ENCODE data around the gene FBXW9.

DNA sequence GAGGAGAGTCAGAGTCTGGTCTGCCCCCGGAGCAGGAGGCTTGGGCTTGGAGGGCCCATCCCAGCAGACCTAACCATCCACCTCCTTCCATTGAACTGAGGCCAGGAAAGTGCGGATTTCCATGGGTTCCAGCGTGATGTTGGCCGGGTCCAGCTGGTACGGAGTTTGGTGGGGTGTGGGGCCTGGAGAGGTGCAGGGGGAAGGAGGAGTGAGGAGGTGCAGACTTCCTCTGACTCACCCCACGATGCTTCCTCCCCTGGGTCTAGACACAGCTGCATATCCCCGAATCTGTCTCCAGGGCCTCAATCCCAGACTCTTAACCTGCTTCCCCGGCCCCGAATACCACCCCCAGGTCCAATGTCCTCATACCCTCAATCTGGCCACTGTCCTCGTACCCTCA lies 49.9 kb downstream of the FBXW9 start:
- TF ChIP-seq POLR2AphosphoS5 (IDR thresholded peaks at IDR 0.05) (no peak), POLR2A (IDR thresholded peaks at IDR 0.05) (no peak)
